ENCODE measurements around the gene PSMA6.
A peak's percentile ranks its signal among the peaks of the same experiment; 100 is the strongest.
"Not testable (repeated sequence)": the region's sequence is repeated elsewhere in the genome, so short reads cannot be mapped to it uniquely, and the experiment has no call there.

The PSMA6 gene

DNA sequence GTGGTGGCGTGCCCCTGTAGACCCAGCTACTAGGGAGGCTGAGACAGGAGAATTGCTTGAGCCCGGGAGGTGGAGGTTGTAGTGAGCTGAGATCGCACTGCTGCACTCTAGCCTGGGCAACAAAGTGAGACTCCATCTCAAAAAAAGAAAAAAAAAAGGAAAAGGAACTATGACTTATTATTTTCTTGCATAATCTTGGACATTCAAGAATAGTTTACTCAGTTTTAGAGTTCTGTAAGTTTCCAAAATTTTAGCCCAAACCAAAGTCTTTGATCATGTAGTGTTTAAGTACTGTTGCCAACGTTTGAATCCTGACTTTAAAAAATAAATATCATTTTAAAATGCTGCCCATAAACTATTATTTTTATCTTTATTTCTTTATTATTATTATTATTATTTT, 6.2 kb downstream of the PSMA6 start:
- CTCF ChIA-PET: no interaction called here

DNA sequence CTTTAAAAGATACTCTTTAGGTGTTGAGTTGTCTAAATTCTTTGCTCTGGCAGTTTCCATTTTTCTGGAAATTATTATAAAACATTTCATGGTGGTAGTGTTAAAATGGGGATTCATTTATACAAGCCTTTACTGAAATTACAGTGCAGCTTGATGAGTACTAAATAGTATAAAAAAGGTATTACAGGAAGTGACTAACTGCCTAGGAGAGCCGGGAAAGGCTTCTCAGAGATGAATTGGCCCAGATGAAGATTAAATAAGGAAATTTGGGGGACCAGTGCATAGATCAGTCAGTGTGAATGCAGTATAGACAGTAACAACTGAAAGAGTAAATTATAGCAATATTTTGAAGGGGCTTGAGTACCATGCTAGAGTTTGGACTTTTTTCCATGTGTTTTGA, 7.5 kb downstream of the PSMA6 start:
- POLR2A ChIA-PET (ENCODE audit: low non-redundant PET): no interaction called here
- CTCF ChIA-PET: no interaction called here
- TF ChIP-seq, protein P1, sequence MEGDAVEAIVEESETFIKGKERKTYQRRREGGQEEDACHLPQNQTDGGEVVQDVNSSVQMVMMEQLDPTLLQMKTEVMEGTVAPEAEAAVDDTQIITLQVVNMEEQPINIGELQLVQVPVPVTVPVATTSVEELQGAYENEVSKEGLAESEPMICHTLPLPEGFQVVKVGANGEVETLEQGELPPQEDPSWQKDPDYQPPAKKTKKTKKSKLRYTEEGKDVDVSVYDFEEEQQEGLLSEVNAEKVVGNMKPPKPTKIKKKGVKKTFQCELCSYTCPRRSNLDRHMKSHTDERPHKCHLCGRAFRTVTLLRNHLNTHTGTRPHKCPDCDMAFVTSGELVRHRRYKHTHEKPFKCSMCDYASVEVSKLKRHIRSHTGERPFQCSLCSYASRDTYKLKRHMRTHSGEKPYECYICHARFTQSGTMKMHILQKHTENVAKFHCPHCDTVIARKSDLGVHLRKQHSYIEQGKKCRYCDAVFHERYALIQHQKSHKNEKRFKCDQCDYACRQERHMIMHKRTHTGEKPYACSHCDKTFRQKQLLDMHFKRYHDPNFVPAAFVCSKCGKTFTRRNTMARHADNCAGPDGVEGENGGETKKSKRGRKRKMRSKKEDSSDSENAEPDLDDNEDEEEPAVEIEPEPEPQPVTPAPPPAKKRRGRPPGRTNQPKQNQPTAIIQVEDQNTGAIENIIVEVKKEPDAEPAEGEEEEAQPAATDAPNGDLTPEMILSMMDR (conservative IDR thresholded peaks at IDR 0.05; ENCODE audit: low read depth): no peak
- H3K27ac ChIP-seq: peak overlapping the region; percentile 43; the same call in 1 of the 2 replicates
- no peak for DNase-seq (ENCODE audit: low spot score)

More for the DNA sequence above, 6.2 kb downstream of the PSMA6 start:
- DNase-seq (ENCODE audit: low spot score): no peak
- POLR2A ChIA-PET (ENCODE audit: low non-redundant PET): no interaction called here
- no peak overlapping the region for H3K27ac ChIP-seq
- TF ChIP-seq, protein P1 (conservative IDR thresholded peaks at IDR 0.05; ENCODE audit: low read depth): no peak

DNA sequence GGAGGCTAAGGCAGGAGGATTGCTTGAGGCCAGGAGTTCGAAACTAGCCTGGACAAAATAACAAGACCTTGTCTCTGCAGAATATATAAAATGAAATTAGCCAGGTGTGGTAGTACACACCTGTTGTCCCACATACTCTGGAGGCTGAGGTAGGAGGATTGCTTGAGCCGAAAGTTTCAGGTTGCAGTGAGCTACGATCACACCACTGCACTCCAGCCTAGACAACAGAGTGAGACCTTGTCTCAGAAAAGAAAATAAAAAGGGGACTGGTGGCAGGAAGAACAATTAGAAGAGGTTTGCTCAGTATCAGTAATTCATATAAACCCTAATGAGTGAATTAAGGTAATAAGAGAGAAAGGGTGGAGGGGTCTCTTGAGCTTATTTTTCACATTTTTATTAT, 8.0 kb downstream of the PSMA6 start:
- POLR2A ChIA-PET (ENCODE audit: low non-redundant PET): no interaction called here
- no peak overlapping the region for H3K27ac ChIP-seq
- no peak for DNase-seq (ENCODE audit: low spot score)
- CTCF ChIA-PET: no interaction called here
- TF ChIP-seq, protein P1 (conservative IDR thresholded peaks at IDR 0.05; ENCODE audit: low read depth): no peak

DNA sequence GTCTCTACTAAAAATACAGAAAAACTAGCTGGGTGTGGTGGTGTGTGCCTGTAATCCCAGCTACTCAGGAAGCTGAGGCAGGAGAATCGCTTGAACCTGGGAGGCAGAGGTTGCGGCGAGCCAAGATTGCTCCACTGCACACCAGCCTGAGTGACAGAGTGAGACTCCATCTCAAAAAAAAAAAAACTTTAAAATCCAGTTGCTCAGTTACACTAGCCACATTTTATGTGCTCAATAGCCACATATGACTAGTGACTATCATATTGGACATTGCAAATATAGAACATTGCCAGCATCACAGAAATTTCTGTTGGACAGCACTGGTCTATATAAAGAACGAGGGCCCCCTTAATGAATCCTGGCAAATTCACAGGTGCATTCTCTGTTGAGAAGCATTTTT, 9.2 kb downstream of the PSMA6 start:
- CTCF ChIA-PET: interaction anchor here (0.6 kb wide), 1 partner anchor 143 kb away, joined by 4 read pairs; no protein-coding TSS in a partner anchor
- POLR2A ChIA-PET (ENCODE audit: low non-redundant PET); DNase-seq (ENCODE audit: low spot score): not testable (repeated sequence)
- peak overlapping the region; percentile 47 for H3K27ac ChIP-seq

DNA sequence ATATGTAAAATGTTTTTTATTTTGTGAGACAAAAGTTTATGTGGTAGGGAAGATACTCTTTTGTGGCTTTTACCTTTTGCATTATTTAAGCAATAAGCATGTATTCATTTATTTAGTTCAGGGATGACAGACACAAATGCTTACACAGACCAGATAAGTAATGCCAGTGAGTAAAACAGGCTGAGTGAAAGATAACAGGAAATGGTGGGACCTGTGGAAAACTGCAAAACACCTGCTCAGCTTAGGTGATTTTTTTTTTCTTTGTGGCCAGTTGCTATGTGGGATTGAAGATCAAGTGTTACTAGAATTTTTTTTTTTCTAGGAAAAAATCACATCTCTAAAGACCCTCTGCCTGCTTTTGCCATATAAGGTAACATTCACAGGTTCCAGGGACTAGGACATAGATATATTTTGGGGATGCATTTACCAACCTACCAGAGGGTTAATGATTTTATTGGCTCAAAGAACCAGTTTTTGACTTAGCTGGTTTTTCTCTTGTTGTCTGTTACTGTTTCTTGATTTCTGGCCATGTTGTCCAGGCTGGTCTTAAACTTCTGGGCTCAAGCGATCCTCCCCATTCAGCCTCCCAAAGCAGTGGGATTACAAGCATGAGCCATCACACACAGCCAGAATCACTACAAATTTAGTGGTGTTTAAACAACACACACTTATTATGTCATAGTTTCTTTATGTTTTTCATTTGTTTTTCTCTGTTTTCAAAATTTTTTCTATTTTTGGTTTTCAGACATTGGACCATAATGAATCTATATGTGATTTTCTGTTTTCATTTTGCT, 9.8 kb downstream of the PSMA6 start:
- H3K27ac ChIP-seq: no peak overlapping the region
- no peak for DNase-seq (ENCODE audit: low spot score)
- CTCF ChIA-PET: no interaction called here
- POLR2A ChIA-PET (ENCODE audit: low non-redundant PET): no interaction called here
- TF ChIP-seq, protein P1 (conservative IDR thresholded peaks at IDR 0.05; ENCODE audit: low read depth): no peak

DNA sequence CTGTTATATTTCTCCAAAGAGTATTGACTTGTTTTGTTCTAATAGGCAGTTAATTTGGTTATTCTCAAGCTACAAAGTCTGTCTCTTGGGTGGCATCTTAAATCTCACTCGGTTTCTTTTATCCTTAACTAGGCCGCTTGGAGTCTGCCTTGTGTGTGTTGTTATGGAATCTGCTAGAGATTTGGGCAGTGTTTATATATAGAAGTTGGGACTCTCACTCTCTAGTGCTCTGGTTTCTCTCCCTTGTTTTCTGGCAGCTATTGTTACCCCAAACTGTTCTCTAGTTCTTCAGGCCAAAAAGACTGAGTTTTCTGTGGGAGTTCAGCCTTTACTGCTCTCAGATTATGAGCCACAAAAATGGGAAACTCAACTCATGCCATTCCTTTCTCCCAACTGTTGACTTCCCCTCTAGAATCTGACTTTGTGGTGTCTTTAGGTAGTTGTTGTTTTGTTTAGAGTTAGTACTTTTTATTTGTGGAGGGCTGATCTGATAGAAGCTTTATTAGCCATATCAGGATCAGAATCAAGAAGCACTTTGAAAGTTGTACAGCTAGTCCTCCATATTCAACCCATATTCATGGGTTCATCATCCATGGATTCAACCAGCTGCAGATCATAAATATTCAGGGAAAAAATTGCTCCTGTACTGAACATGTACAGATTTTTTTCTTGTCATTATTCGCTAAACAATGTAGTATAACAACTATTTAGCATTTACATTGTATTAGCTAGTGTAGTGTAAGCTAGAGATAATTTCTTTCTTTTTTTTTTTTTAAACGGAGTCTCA, 11.2 kb downstream of the PSMA6 start:
- no peak for DNase-seq (ENCODE audit: low spot score)
- H3K27ac ChIP-seq: no peak overlapping the region
- POLR2A ChIA-PET (ENCODE audit: low non-redundant PET): interaction anchor here (0.6 kb wide), 1 partner anchor 100 kb away, joined by 3 read pairs; no protein-coding TSS in a partner anchor
- CTCF ChIA-PET: no interaction called here
- TF ChIP-seq, protein P1 (conservative IDR thresholded peaks at IDR 0.05; ENCODE audit: low read depth): no peak
